Measurements from ENCODE around the gene ARHGEF2. TPM values are rescaled to one million over a fixed set of nuclear protein-coding genes. Genes with fewer than 3 reads are reported as not detected.

ARHGEF2 gene
- total and polyA plus RNA-seq, 2 experiments from 2014 or later = 77.7 to 136 TPM

DNA sequence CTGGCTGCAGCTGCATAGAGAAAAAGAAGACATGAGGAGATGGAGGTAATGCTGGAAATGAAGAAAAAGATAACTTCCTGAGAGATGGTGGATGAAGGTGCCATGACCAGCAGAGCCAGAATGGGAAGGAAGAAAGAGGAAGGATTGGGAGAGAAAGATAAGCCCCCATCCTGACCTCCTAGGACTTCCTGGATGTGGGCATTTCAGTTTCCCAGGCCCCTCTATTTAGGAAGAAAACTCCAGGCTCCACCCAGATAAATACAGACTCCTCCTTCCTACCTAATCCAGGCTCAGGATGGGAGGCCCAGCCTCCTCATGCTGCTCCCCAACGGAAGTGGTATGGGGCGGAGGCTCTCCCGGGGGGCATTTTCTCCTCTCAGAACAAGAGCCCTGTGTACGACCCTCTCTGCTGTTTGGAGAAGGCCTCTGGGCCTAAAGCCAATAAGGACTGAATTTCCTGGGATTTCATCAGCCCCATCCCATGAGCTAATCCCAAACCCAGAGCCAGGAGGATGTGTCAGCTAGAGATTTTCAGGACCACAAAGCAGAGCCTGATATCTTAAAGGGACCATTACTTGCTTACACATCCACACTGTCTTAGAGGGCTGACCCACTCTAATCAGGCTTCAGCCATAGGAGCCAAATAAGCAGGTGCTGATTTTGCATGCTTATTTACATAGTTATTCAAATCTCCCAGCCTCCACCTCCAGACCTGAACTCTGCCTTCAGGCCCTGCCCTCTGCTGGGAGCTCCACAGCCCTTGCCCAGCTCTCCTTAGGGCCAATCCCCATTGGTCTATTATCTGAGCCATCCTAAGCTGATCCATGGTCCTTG is 5.1 kb upstream of the ARHGEF2 start:
- in situ Hi-C loops (cut with MboI) = no loop called here
- H2AFZ ChIP-seq = 0 out of 2 replicates have a peak overlapping the region, but pooled peaks have one; percentile 9

DNA sequence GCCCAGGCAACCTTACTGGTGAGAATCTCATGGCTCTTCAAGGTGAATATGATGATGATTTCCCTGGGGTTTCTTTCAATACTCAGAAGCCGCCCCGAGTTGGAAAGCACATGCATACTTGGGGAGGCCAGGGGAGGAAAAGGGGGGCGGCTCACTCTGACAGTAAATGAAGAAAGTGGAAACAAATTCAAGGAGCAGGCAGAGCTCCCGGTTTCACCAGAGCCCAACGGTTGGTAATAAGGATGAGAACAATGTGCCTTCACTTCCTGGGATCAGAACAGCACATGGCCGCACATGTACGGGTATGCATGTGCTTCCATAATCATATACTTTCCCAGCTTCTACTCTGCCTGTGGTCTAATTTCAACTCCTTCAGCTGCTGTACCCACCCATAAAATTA is 3.8 kb upstream of the ARHGEF2 start:
- peaks cover 35% of the 10 kb centered on the region for H3K4me1 ChIP-seq (ENCODE audit: insufficient read depth)
- TF ChIP-seq EZH2 (IDR thresholded peaks at IDR 0.05; ENCODE audit: insufficient read depth, poor library complexity, severe bottlenecking) (no peak), EZH2phosphoT487 (IDR thresholded peaks at IDR 0.05; ENCODE audit: insufficient read depth, low read depth) (no peak)
- no peaks in the 10 kb centered on the region for H3K9me2 ChIP-seq (ENCODE audit: insufficient read depth)
- H2AFZ ChIP-seq = no peak overlapping the region
- H3K9me3 ChIP-seq (ENCODE audit: low read depth) = no peaks in the 10 kb centered on the region
- peak overlapping the region; percentile 94 for H3K4me3 ChIP-seq
- H3K9ac ChIP-seq = peak overlapping the region; percentile 97
- in situ Hi-C loops (cut with MboI) = no loop called here
- 11 to 20% methylated on average over 7 of the region's 7 CpGs for WGBS, 2 experiments (ENCODE audit: low coverage in 1 of 2, low lambda C conversion rate in 2 of 2, missing lambda C conversion rate in 2 of 2)
- H3K27me3 ChIP-seq (replicated peaks; ENCODE audit: insufficient read depth) = no peaks in the 10 kb centered on the region
- peaks cover 50% of the 10 kb centered on the region for H3F3A ChIP-seq (ENCODE audit: insufficient read depth)
- peaks cover 61% of the 10 kb centered on the region for H3K79me2 ChIP-seq (ENCODE audit: insufficient read depth)
- H3K27ac ChIP-seq = peak overlapping the region; percentile 96
- H4K20me1 ChIP-seq (ENCODE audit: insufficient read depth) = no peaks in the 10 kb centered on the region
- H3K36me3 ChIP-seq (ENCODE audit: low read depth) = 0 out of 2 replicates have a peak, but pooled peaks cover 2% of the 10 kb centered on the region
- peak; percentile 50 for DNase-seq
- peak overlapping the region; percentile 97 for H3K4me2 ChIP-seq (ENCODE audit: unreplicated experiment)

More for the DNA sequence above, 5.1 kb upstream of the ARHGEF2 start:
- Histone ChIP-seq H3K9me2 (ENCODE audit: insufficient read depth) (no peaks in the 10 kb centered on the region), H3K9ac (peak overlapping the region; percentile 97), H3K36me3 (ENCODE audit: low read depth) (0 out of 2 replicates have a peak, but pooled peaks cover 2% of the 10 kb centered on the region), H4K20me1 (ENCODE audit: insufficient read depth) (no peaks in the 10 kb centered on the region), H3K27me3 (replicated peaks; ENCODE audit: insufficient read depth) (no peaks in the 10 kb centered on the region), H3K9me3 (ENCODE audit: low read depth) (no peaks in the 10 kb centered on the region), H3F3A (ENCODE audit: insufficient read depth) (peaks cover 47% of the 10 kb centered on the region), H3K27ac (peak overlapping the region; percentile 96), H3K79me2 (ENCODE audit: insufficient read depth) (peaks cover 48% of the 10 kb centered on the region), H3K4me1 (ENCODE audit: insufficient read depth) (peaks cover 35% of the 10 kb centered on the region), H3K4me3 (peak overlapping the region; percentile 94), H3K4me2 (ENCODE audit: unreplicated experiment) (peak overlapping the region; percentile 97)
- 0 to 3% methylated on average over 4 of the region's 4 CpGs for WGBS, 2 experiments (ENCODE audit: low coverage in 1 of 2, low lambda C conversion rate in 2 of 2, missing lambda C conversion rate in 2 of 2)
- TF ChIP-seq EZH2phosphoT487 (IDR thresholded peaks at IDR 0.05; ENCODE audit: insufficient read depth, low read depth) (no peak), EZH2 (IDR thresholded peaks at IDR 0.05; ENCODE audit: insufficient read depth, poor library complexity, severe bottlenecking) (no peak)
- peak; percentile 95 for DNase-seq

DNA sequence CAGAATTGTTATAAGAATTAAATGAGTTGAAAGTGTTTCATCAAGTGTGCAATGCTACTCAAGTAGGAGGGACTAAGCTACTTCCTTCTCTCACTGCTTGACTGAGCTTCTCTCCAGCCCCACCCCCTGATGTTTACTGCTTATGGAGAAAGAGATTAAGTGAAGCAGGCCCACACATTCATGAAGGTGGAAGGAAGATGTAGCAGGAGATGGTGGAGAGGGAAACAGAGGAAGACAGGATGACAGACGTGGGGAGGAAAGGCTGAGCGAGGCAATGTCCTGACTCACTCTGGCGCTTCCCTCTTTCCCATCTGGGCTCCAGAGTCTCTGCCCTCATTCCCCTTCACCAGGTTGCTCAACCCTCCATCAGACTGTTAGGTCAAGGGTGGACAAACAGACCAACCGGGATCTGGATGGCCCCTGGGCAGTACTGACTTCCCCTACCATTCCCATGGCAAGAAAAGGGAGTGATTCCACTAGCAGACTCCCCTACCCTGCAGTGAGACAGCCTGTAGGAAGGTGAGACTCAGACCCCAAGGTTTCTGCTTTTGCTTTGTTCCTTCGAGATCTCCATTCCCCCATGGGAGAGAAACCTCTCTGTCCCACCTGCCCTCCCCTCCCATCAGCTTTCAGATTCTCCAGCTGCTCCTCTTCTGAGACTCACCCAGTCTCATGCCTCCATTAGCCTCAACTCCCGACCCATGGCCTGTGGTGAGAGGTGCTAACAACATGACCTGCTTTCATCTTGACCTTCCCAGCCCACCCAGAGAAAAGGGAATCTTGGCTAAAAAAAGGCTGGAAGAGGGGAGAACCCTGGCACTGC is 3.1 kb upstream of the ARHGEF2 start:
- Histone ChIP-seq H3K27ac (peak overlapping the region; percentile 96), H2AFZ (no peak overlapping the region), H3K27me3 (replicated peaks; ENCODE audit: insufficient read depth) (no peaks in the 10 kb centered on the region), H3K4me2 (ENCODE audit: unreplicated experiment) (peak overlapping the region; percentile 97), H4K20me1 (ENCODE audit: insufficient read depth) (no peaks in the 10 kb centered on the region), H3K36me3 (ENCODE audit: low read depth) (0 out of 2 replicates have a peak, but pooled peaks cover 2% of the 10 kb centered on the region), H3K4me3 (peak overlapping the region; percentile 94), H3K9me3 (ENCODE audit: low read depth) (no peaks in the 10 kb centered on the region), H3K4me1 (ENCODE audit: insufficient read depth) (peaks cover 35% of the 10 kb centered on the region), H3K9ac (peak overlapping the region; percentile 97), H3K79me2 (ENCODE audit: insufficient read depth) (peaks cover 68% of the 10 kb centered on the region), H3K9me2 (ENCODE audit: insufficient read depth) (no peaks in the 10 kb centered on the region), H3F3A (ENCODE audit: insufficient read depth) (peaks cover 53% of the 10 kb centered on the region)
- in situ Hi-C loops (cut with MboI) = no loop called here
- WGBS, 2 experiments (ENCODE audit: low coverage in 1 of 2, low lambda C conversion rate in 2 of 2, missing lambda C conversion rate in 2 of 2) = 19 to 21% methylated on average over 6 of the region's 6 CpGs
- DNase-seq = peak; percentile 90
- TF ChIP-seq EZH2phosphoT487 (IDR thresholded peaks at IDR 0.05; ENCODE audit: insufficient read depth, low read depth) (no peak), EZH2 (IDR thresholded peaks at IDR 0.05; ENCODE audit: insufficient read depth, poor library complexity, severe bottlenecking) (no peak)

Measured in GM23248 (cell line).